Fibroblast of the aortic adventitia (primary cell): ENCODE data around the gene HYCC1. TPM values are rescaled to one million over a fixed set of nuclear protein-coding genes. Genes with fewer than 3 reads are reported as not detected.
A peak's percentile ranks its signal among the peaks of the same experiment; 100 is the strongest.
"Not testable (repeated sequence)": the region's sequence is repeated elsewhere in the genome, so short reads cannot be mapped to it uniquely, and the experiment has no call there.

Experiments
- DNase-seq: peaks from one replicate; pipeline ENCODE4 v3.0.0-alpha.2; 2010; ENCODE audit warnings: low read depth
- H3K4me3 ChIP-seq: 2 replicates; pipeline ENCODE4 v1.5.1; 2011; ENCODE audit warnings: low read depth, mild to moderate bottlenecking, control low read depth, low read length, moderate library complexity
- CTCF ChIP-seq: IDR thresholded peaks from 2 replicates; pipeline ENCODE4 v1.5.1; 2011; ENCODE audit warnings: mild to moderate bottlenecking, low read length, control low read depth, inconsistent platforms; ENCODE audit not compliant: insufficient read depth
- total RNA-seq: library from RNA; depleted of rRNA; stranded (reverse); fragments of >200 nt; gene quantifications from 2 replicates; pipeline ENCODE4 v1.2.3, GENCODE V29; 2012; ENCODE audit warnings: low replicate concordance

The HYCC1 gene
- 113 and 264 TPM in 2 replicates for total RNA-seq

DNA sequence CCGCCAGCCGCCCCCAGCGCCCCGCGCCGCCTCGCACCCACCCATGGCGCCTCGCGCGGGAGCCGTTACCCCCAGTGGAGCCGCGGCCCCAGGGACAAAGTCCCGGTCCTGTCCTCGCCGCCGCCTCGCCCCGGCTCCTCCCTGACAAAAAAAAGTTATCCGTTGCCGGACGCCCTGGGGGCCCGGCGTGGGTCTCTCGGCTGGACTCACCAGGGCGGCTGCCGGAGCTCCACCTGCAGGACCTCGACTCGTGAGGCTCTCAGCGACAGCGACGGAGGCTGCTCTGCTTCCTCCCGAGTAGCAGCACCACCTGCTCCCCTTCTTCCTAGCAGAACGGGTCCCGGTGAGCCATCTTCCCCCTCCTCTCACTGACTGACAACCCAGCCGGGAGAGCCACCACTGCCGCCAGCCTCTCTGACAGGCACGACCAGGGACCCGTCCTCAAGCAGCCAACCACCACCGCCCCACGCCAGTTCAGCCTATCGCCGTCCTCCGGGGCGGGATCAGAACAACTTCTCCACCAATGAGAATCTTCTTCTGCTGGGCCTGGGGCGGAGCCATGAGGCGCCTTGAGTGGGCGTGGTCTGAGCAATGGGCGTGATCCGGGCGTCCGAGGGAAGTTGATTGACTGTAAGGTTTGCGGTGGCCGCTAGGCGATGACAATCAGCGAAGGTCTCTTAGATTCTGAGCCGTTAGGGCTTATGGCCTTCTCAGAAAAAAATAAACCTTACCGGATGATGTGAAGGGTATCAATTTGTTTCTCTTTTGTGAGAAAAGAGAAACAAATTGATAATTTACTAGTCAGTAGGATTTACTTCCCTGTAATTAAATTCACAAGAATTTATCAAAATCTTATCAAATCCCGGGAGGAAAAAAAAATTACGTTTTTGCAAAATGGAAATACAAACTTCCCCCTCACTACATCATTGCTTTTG lies at the start of gene HYCC1:
Gene HYCC1, minus strand, starts transcription at position 416 of the 935 bp plus-strand sequence. CDS start 23,019 bp downstream, outside the sequence.
- peak; percentile 68 for TF ChIP-seq CTCF
- DNase-seq: peak; percentile 98
- H3K4me3 ChIP-seq: peak within 1 kb of the TSS; percentile 84

- peak; percentile 21 for DNase-seq
- no peak overlapping the region for H3K4me3 ChIP-seq
- no peak for TF ChIP-seq CTCF
Observed at GRCh38 chr7:23062452-23062851, 48.5 kb upstream of the HYCC1 start.

- DNase-seq: no peak
- TF ChIP-seq CTCF: no peak
Observed at GRCh38 chr7:23061327-23061726, 47.4 kb upstream of the HYCC1 start.

GRCh38 chr7:23058408-23059096 lies 44.6 kb upstream of the HYCC1 start:
- TF ChIP-seq CTCF: no peak
- DNase-seq: no peak
- H3K4me3 ChIP-seq: no peak overlapping the region

More at GRCh38 chr7:23061327-23061726, 47.4 kb upstream of the HYCC1 start:
- no peak overlapping the region for H3K4me3 ChIP-seq

DNA sequence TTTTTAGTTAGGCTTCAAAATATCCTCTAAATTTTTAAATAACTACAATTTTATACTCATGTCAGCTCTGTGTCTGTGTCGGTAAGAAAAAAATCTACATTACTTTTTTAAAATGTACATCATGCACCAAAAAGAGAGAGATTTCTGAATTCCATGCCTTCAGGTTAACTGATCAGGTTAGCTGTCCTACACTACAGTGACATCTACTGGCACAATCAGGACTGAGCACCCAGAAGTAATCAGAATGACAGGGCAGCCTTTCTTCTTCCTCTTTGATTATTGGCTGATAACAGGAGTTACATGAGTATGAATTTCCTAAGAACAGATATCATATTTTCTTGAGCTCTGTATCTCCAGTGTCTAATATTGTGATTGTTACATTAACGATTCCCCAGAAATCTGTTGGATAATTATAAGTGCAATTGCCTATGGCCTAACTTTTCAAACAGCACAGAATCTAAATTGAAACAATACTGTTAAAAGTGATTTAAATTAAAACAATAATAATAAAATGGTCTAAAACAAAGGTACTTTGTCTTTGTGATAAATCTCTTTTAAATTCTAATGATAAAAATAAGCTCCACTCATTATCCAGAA lies 41.8 kb upstream of the HYCC1 start:
- DNase-seq: peak; percentile 83
- TF ChIP-seq CTCF: peak; percentile 92

DNA sequence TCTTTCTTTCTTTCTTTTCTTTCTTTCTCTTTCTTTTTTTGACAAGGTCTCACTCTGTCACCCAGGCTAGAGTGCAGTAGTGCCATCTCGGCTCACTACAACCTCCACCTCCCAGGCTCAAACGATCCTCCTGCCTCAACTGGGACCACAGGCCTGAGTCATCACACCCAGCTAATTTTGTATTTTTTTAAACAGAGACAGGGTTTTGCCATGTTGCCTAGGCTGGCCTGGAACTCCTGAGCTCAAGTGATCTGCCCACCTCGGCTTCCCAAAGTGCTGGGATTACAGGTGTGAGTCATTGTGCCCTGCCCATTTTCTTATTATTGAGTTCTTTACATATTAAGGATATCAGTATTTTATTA lies 37.2 kb upstream of the HYCC1 start:
- DNase-seq, H3K4me3 ChIP-seq: not testable (repeated sequence)

More for the DNA sequence above, 41.8 kb upstream of the HYCC1 start:
- no peak overlapping the region for H3K4me3 ChIP-seq

DNA sequence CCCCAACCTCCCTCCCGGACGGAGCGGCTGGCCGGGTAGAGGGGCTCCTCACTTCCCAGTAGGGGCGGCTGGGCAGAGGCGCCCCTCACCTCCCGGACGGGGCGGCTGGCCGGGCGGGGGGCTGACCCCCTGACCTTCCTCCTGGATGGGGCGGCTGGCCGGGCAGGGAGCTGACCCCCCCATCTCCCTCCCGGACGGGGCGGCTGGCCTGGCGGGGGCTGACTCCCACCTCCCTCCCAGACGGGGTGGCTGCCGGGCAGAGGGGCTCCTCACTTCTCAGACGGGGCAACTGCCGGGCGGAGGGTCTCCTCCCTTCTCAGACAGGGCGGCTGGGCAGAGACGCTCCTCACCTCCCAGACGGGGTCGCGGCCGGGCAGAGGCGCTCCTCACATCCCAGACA lies 32.4 kb upstream of the HYCC1 start:
- H3K4me3 ChIP-seq, DNase-seq: not testable (repeated sequence)

DNA sequence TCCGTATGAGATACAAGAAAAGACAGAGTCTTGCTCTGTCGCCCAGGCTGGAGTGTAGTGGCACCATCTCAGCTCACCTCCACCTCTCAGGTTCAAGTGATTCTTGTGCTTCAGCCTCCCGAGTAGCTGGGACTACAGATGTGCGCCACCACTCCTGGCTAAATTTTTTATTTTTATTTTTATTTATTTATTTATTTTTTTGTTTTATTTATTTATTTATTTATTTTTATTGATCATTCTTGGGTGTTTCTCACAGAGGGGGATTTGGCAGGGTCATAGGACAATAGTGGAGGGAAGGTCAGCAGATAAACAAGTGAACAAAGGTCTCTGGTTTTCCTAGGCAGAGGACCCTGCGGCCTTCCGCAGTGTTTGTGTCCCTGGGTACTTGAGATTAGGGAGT lies 31.2 kb upstream of the HYCC1 start:
- not testable (repeated sequence) for H3K4me3 ChIP-seq, DNase-seq
